NCI-H1930 (cell line): ENCODE data around the gene LEP.
"Not testable (repeated sequence)": the region's sequence is repeated elsewhere in the genome, so short reads cannot be mapped to it uniquely, and the experiment has no call there.

Experiments
- DNase-seq, 2 experiments: peaks; one replicate each; lab custom pipeline; 2025; lab: John Stamatoyannopoulos, UW

LEP gene

DNA sequence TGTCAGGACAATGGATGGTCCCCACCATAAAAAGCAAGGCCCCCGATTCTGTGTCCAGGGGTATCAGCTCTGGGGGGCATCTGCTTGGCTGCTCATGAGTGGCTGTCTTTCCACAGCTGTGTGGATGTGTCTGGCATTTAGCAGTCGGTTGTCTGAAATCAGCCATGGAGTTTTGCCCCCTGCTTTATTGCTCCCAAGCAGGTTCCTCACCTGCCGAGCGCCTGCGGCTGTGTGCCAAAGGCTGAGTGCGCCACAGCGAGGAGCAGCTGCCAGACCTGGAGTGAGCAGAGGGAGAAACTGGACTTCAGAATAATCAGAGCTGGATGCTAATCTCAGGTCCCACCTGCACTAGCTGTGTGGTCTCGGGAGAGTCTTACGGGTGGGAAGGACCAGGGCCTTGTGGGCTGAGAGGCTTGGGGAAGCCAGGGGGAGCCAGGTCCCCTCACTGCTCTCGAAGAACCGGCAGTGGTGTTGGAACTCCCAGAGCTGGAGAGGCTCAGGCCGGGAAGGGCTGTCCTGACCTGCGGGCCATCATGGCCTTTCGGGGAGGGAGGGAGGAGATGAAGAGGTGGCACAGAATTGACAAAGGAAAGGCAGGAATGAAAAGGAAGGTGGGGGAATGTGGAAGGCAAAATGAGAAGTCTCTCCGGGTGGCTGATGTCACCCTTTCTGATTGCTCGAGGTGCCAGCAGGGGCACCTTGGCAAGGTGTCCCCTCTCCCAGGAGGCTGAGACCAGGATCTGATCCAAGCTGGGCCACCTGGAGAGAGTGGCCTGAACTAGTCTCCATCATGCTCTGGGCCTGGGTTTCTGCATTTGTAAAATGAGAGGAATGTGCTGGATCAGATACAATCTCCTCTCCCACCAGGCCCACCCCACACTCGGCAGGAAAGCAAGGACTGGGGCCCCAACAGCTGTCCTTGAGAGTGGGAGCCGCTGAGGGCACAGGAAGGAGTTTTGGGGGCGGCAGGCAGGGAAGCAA, 30.2 kb upstream of the LEP start:
- no peak for DNase-seq

DNA sequence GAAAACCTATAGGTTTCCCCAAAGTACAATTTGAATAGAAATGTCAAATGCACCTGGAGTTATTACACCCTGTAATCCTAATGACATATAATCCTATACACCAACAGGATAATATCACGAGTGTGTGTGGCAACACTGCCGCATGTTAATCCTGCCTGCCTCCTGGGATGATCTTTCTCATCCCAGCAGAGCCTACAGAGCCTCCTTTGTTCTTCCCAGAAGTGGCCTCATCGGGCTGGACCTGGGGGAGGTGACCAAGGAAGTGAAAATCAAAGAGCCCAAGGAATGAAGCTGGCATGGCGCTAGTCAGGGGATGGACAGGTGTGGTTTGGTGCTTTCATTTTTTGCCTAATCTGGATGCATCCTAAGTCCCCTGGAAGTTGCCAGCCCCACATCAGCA, 29.5 kb upstream of the LEP start:
- DNase-seq, result no peak

DNA sequence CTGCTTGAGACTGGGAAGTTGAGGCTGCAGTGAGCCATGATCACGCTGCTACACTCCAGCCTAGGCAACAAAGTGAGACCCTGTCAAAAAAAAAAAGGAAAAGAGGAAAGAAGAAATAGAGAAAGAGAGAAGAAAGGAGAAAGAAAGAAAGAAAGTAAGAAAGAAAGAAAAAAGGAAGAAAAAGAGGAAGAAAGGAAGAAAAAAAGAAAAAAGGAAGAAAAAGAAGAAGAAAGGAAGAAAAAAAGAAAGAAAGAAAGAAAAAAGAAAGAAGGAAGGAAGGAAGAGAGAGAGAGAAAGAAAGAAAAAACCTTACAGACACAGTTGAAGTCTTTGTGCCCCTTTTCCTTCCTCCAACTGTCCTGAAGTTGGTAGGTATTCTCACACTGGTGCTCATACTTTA, 26.6 kb upstream of the LEP start:
- no peak for DNase-seq

DNA sequence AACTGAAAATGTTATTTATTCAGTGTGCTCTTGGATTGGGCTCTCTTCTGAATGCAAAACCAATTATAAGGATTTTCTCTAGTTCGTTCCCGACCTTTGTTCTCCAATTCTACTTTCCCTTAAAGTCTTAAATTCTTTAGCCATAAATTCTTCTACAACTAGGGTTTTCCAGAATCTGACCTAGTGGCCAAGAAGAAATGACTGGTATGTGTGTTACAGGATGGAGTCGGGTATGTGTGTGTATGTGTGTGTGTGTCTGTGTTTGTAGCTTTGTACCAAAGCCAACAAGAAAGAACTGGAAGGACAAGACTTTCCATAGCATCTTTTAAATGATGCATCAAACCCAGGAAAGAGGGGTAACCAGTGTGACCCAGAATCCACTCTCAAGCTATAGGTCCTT, 25.8 kb upstream of the LEP start:
- no peak for DNase-seq

DNA sequence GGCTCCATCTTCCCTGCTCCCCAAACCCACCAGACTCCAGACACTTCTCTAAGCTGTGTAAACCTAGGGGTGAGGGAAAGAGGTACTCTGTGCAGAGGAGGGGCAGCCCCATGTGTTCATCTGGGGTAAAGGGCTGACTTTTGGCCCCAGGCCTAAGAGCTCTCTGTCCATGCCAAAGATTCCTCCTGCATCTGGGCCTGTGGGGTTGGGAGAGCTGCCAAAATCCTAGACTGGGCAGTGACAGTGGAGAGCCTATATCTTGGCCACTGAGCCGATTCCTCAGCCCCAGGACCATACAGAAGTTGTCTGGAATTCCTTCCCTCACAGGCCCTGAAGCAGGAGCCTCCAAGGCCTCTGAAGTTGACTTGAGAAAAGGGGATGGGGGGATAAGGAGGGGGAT, 25.3 kb upstream of the LEP start:
- DNase-seq, result no peak

DNA sequence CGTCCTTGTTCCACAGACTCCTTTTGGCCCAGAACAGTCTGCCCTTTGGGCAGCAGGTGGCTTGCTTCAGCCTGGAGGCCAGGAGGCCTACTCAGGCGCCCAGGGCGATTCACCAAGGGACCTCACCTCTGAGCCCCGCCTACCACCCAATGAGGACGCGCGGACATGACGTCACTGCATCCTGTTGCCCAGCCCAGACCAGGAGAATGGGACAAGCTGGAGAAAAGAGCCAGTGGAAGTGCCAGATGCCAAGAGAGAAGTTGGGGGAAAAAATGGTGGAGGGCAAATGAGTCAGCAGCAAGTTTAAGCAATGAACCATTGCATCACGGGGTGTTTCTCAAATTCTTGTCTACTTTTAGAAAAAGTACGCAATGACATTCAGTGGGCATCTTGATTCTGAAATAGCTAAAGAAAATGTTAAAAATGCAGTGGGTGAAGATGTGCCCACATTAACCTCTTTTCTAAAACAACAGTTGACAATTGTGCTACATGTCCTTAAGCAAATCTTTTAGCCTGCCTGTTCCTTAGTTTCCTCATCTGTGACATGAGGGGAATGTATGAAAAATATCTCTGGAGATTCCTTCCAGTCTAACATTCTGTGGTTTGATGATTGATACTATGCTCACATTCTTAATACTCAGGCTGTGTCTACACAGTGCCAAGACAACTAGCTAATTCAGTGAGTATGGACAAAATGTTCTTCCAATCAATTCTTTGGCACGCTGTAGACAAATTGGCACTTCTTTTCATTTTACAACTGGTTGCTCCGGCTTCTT, 23.9 kb upstream of the LEP start:
- no peak for DNase-seq

DNA sequence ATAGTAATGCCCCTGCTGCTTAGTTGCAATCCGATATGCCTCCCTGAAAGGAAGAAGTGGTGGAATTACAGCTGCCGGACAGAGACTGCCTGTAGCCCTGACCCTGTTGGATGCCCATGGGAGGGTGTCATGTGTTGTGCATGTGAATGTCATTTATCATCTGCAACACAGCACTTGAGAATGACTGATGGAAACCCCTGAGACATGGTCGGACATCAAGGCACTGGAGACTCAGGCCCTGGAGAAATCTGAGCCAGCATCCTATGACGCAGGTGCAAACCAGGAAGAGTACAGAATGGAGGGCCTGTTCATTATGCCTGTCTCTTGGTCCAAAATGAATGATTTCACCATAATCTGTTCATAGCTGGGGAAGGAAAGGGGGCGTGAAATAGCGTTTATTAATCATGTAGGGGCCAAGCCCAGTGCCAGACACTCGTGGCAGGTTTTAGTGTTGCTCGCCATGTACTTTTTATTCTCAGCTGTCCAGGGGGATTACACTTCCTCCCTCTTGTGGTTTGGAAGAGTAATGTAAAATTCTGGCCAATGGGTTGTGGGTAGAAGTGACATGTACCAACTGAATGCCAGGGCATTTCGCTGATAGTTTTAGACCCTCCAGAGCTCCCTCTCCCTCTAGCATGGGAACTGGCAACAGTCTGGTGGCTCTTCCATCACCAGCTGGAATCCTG, 23.0 kb upstream of the LEP start:
- DNase-seq, result no peak

DNA sequence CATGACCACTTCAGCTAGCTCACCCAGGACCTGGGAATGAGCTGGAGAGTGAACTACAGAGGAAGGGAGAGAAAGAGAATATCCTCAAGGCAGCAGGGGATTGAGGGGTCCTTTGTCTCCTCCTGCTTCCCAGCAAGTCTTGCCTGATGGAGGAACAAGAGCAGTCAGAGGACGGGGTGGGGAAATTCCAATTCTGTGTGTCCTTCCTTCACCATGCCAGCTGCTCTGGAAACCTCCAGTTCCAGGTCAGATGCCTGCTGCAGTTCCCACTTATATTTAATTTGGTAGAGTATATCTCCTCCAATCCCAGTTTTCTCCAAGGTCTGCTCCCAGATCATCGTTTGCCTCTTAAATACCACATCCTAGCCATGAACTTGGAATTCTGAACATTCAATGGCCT, 21.4 kb upstream of the LEP start:
- DNase-seq, result no peak

DNA sequence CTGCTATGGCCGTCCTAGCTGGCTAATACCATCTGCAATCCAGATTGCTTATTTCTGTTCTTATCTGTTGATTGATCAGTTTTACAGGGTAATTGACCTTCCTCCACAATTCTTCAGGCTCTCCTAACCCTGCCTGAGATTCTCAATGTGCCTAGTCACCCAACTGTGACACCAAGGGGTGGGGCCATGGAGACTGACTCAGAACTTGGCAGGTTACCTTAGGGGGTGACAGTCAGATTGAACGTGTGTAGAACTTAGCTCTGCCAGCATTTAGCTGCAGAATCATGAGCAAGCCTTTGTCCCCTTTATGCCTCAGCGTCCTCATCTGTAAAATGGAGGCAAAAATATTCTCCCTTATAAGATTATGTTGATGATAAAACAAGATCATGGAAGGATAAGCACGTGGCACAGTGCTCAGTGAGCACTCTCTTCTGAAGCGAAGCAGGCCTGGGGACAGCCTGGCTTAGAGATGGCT, 19.1 kb upstream of the LEP start:
- no peak for DNase-seq

DNA sequence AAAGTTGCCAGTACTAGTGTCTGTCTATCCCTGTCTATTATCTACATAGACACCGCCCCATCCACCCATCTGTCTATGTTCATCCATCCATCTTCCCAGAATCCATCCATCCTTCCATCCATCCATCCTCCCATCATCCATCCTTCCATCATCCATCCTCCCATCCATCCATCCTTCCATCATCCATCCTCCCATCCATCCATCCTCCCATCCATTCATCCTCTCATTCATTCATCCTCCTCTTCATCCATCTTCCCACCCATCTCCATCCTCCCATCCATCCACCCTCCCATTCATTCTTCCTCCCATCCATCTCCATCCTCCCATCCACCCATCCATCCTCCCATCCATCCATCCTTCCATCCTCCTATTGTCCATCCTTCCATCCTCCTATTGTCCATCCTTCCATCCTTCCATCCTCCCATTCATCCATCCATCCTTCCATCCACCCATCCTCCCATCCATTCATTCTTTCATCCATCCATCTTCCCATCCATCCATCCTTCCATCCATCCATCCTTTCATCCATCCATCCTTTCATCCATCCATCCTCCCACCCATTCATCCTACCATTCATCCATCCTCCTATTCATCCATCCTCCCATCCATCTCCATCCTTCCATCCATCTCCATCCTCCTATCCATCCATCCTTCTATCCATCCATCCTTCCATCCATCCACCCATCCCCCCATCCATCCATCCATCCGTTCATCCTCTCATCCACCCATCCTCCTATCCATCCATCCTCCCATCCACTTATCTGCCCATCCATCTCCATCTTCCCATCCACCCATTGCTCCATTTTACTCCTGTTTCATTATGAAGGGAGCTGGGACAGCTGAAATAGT, 14.7 kb upstream of the LEP start:
- DNase-seq, result no peak

DNA sequence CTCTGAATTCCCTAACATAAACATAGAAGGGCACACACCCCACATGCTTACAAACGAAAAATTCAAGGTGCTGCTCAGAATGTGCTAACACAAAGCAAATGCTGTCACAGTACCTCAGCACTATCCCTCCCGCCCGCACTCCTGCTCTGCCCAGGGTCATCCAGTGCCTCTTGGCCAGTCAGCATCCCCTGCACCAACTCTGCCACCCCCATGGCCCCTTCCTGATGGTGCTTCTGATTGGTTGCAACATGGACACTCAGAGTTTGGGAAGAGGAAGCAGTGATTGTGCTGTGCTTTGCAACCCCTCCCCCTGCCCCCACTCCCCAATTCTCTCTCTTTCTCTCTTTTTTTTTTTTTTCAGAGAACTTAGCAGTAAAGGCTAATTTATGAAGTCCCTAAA, 13.8 kb upstream of the LEP start:
- DNase-seq, result no peak

DNA sequence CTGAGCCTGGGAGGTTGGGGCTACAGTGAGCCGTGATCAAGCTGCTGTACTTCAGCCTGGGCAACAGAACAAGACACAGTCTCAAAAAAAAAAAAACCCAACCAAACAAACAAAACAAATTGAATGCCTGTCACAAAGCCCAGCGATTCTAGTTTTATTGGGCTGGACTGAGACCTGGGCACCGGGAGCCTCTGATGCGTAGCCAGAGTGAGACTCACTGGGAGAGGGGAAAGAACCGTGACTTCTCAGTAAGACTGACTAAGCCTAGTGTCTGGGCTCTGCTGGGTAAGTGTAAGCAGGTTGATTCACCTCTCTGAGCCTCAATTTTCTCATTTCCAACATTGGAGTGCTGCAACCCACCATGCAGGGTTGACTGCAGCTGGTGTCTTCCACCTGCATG, 10.1 kb upstream of the LEP start:
- DNase-seq, result no peak

DNA sequence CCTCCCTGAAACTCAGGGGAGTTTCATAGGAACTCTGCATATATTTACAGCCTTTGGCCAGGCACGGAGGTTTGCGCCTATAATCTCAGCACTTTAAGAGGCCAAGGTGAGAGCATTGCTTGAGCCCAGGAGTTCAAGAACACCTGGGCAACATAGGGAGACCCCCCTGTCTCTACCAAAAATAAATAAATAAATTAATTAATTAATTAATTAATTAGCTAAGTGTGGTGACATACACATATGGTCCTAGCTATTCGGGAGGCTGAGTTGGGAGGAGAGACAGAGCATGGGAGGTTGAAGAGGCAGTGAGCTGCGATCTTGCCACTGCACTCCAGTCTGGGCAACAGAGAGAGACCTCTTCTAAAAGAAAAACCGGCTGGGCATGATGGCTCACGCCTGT, 9.4 kb upstream of the LEP start:
- DNase-seq, result no peak

DNA sequence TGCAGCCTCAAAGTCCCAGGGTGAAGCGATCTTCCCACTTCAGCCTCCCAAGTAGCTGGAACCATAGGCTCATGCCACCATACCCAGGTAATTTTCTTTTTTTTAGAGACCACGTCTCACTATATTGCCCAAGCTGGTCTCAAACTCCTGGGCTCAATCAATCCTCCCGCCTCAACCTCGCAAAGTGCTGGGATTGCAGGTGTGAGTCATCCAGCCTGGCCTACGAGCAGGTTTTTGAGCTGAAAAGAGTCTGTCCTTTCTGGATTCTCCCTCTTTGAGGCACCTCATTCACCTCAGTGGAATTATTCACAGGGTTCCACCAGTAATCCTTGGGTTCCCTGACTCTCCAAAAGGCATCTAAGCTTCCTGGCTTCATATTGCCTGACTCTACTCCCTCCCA, 7.6 kb upstream of the LEP start:
- DNase-seq, result no peak

DNA sequence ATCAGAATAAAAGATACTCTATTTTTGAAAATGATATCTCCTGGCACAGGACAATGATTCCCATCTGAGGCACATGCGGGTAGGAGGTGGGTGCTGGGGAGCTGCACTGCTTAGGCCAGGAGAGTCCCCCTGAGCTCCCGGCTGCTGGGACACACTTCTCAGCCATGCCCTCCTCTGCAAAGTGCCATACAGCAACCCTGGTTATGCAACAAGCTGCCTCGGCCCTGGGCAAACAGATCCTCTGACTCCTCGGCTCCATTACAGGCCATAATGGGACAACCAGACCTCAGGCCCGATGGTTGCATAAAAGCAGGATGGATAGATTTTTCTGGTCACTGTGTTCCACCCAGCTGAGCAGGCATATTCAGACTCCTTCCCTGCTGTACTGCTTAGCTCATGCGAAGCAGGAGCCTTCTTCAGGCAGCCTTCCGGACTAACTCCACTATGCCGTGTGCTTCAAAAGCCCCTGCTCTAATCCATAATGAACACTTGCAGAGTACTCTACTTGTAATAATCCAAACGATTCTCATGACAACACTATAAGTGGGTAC, 6.5 kb upstream of the LEP start:
- no peak for DNase-seq

DNA sequence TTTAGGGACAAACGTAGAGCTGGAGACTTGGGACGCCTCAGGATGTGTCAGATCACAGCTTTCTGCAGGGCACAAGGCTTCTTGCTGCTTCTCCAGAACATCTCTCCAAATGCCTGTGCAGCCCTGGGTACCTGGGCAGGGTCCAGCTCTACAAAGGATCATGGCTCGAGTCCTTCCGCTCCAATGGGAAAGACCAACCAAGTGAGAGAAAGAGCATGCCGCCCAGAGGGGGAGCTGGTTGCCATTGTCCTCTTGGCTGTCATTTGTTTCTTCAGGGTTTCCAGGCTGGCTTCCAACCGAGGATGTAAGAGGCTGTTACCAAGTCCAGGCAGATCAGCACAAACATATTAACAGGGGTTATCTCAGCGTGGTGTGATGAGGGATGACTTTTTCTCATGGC, 5.6 kb upstream of the LEP start:
- DNase-seq, result peak in 1 of 2 experiments; percentile 12

DNA sequence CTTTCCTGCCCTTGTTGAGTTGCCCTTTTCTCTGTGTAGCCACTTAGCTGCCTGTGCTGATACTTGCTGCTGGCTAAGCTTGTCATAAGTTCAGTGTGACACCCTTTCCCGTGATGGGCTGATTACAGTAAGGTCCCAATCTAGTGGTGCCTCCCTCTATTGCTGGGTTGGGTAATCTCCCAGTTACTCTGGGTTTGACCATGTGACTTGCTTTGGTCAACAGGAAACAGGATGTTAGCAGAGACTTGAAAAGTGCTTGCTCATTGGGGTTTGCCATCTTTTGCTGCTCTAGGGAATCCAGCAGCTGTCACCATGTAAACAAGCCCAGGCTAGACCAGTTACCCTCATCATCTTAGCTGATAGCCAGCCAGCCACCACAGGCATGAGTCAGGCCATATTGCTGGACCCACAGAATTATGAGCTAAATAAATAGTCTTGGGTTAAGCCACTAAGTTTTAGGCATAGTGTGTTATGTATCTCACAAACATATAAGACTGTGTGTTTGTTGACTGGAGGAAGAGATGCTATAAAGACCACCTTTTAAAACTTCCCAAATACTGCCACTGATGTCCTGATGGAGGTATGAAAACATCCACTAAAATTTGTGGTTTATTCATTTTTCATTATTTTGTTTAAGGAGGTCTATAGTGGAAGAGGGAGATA, 4.0 kb upstream of the LEP start:
- no peak for DNase-seq

DNA sequence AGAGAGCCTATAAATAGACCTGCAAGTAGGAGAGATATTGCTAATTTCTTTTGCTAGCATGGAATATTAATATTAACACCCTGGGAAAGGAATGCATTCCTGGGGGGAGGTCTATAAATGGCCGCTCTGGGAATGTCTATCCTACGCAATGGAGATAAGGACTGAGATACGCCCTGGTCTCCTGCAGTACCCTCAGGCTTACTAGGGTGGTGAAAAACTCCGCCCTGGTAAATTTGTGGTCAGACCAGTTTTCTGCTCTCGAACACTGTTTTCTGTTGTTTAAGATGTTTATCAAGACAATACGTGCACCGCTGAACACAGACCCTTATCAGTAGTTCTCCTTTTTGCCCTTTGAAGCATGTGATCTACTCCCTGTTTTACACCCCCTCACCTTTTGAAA, 1.9 kb upstream of the LEP start:
- not testable (repeated sequence) for DNase-seq

DNA sequence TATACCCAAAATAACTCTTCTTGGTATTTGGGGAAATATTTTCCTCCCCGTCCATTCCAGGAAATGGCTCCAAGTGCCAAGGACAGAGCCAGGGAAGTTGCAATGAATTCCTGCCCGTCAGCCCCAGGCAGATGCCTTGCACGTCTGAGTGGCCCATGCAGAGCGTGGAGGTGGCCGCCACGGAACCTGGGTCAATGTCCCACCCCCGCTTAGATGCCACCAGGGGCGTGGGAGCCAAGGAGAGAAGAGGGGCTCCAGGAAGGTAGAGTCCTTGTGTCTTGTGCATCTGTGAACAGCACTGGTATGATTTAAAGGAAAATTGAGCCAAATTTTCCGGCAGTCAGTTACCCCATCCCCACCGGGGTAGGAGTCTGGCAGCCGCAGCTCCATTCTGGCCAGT, 1.6 kb downstream of the LEP start:
- DNase-seq, result no peak

DNA sequence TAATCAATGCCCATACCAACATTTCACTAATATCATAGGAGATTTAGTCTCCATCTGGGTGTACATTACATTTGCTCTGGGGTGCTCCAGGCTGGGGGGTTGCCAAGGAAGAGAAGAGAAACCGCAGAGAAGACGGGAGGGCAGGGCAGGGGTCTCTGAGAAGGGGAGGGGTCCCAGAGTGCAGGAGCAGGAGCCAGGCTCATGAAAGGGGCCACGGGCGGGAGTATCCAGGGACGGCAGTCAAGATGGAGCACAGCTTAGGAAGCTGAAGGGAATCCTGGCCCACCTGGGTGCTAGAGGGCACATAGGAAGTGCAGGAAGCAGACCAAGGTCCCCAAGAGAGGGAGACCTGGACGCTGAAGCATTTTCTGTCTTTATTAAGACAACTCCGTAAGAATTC, 2.2 kb downstream of the LEP start:
- DNase-seq, result no peak

DNA sequence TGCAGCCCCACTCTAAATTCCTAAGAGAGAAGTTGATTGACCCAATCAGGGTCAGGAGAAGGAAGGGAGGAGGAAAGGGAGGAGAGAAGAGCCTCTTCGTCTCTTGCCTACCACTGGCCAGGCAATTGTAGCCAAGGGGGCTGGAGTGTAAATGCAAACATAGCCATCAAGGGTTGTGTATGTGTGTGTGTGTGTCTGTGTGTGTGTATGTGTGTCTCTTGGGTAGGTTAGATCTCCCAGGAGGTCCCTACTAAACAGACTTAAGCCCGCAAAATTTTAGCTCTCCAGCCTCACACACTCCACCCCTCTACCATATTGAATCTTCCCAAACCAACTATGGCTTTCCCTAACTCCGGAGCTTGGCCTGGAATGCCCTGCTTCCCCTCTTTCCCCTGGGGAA, 3.8 kb downstream of the LEP start:
- no peak for DNase-seq
